ENCODE results near the gene TPST2.
A peak's percentile ranks its signal among the peaks of the same experiment; 100 is the strongest.

The TPST2 gene

GRCh38 chr22:26589845-26590736 lies at the start of gene TPST2:
Gene TPST2 (minus strand): TSS chr22:26590132. CDS start chr22:26541630, 48,502 bp downstream.
- H3K36me3 ChIP-seq (ENCODE audit: control insufficient read depth, insufficient read depth, low read length, severe bottlenecking), result peaks cover 2% of the 10 kb centered on the region
- peak; percentile 94 for DNase-seq (ENCODE audit: low read depth)
- H3K9ac ChIP-seq (ENCODE audit: low read length), result peak within 1 kb of the TSS; percentile 86
- peaks cover 4% of the 10 kb centered on the region for H3K9me3 ChIP-seq (ENCODE audit: control insufficient read depth, low read length)
- peaks cover 11% of the 10 kb centered on the region for H3K4me1 ChIP-seq (ENCODE audit: control insufficient read depth, insufficient read depth, low read length)
- peak within 1 kb of the TSS; percentile 91 for H3K4me3 ChIP-seq (ENCODE audit: low read length)
- H3K27me3 ChIP-seq (replicated peaks; ENCODE audit: control insufficient read depth, insufficient read depth, low read length), result peaks cover 12% of the 10 kb centered on the region

DNA sequence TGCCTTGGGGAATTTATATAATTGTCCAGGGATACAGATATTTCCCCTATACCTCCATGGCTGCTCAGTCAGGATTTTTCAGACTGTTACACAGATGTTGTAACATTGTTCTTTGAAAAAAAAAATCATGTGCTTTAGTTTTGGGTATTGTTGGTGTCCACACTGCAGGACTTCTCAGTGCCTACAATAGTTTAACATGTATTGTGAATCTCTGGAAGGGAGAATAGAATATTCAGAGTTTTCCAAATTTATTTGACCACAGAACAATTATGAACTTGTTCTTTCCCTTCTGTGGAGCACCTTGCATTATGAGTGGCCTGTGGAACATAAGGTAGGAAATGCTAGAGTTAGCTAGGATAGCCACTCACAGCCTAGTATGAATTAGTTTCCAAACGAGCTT lies 46.4 kb upstream of the TPST2 start:
- no peak overlapping the region for H3K4me3 ChIP-seq (ENCODE audit: low read length)
- H3K9me3 ChIP-seq (ENCODE audit: control insufficient read depth, low read length), result no peaks in the 10 kb centered on the region
- H3K4me1 ChIP-seq (ENCODE audit: control insufficient read depth, insufficient read depth, low read length), result no peaks in the 10 kb centered on the region
- DNase-seq (ENCODE audit: low read depth), result no peak
- no peak overlapping the region for H3K9ac ChIP-seq (ENCODE audit: low read length)
- H3K36me3 ChIP-seq (ENCODE audit: control insufficient read depth, insufficient read depth, low read length, severe bottlenecking), result no peaks in the 10 kb centered on the region
- H3K27me3 ChIP-seq (replicated peaks; ENCODE audit: control insufficient read depth, insufficient read depth, low read length), result peaks cover 34% of the 10 kb centered on the region

DNA sequence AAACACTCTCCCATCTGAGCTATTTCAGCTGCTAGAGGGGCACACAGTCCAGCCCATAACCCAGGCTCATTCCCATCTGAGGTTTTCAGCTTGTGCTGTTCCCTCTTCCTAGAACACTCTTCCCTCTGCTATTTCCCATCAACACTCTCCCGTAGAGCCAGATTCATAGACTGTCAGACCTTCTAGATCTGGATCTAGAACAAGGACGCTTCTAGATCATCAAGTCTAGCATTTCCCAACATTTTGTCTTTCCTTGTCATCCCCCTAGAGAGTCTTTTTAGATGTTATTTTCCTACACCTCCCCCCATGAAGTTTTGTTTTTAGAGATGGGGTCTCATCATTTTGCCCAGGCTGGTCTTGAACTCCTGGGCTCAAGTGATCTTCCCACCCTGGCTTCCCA lies 45.2 kb upstream of the TPST2 start:
- H3K4me3 ChIP-seq (ENCODE audit: low read length), result no peak overlapping the region
- H3K4me1 ChIP-seq (ENCODE audit: control insufficient read depth, insufficient read depth, low read length), result no peaks in the 10 kb centered on the region
- no peak overlapping the region for H3K9ac ChIP-seq (ENCODE audit: low read length)
- H3K27me3 ChIP-seq (replicated peaks; ENCODE audit: control insufficient read depth, insufficient read depth, low read length), result peaks cover 27% of the 10 kb centered on the region
- no peak for DNase-seq (ENCODE audit: low read depth)
- H3K36me3 ChIP-seq (ENCODE audit: control insufficient read depth, insufficient read depth, low read length, severe bottlenecking), result no peaks in the 10 kb centered on the region
- peaks cover 10% of the 10 kb centered on the region for H3K9me3 ChIP-seq (ENCODE audit: control insufficient read depth, low read length)

DNA sequence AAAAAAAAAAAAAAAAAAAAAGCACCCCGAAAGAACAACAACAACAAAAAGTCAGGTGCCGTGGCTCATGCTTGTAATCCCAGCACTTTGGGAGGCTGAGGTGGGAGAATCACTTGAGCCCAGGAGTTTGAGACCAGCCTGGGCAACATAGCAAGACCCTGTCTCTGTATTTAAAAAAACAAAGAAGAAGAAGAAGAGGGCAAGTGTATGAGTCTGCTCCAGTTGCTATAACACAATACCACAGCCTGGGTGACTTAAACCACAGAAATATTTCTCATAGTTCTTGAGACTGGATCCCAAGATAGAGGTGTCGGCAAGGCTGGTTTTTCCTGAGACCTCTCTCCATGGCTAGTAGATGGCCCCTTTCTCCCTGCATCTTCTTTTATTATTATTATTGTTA lies 44.3 kb upstream of the TPST2 start:
- Histone ChIP-seq H3K9ac (ENCODE audit: low read length) (no peak overlapping the region), H3K9me3 (ENCODE audit: control insufficient read depth, low read length) (peaks cover 11% of the 10 kb centered on the region), H3K36me3 (ENCODE audit: control insufficient read depth, insufficient read depth, low read length, severe bottlenecking) (no peaks in the 10 kb centered on the region), H3K4me3 (ENCODE audit: low read length) (no peak overlapping the region), H3K27me3 (replicated peaks; ENCODE audit: control insufficient read depth, insufficient read depth, low read length) (peaks cover 26% of the 10 kb centered on the region), H3K4me1 (ENCODE audit: control insufficient read depth, insufficient read depth, low read length) (no peaks in the 10 kb centered on the region)
- no peak for DNase-seq (ENCODE audit: low read depth)

DNA sequence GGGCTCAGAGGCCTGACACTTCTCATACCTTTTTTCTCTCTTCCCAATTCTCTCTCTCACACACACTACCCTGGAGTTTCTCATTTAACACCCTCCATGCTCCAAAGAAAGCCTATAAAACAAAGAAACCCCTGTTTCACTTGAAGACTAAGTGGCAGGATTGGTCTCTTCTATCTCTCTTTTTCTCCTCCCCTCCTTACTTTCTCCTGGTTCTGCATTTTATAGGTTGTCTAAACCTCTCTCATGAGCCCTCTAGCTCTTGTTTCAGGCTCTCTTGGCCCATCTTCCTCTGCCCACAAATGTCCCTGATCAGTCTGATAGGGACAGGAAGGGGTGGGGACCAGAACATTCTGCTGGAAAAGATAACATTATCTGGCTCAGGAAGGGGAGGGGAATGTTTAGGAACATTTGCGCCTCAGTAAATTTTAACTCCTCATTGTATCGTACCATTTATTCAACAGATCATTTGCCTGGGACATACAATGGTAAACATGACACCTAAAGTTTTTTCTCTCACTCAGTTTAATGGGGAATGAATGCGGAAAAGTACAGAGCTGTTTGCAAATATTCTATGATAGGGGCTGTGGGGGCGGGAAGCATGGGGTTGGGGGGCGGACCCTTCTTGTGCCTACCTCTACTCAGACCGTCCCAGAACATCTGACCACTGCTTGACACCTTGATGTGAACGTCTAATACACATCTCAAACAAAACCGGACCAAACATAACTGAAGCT lies 42.7 kb upstream of the TPST2 start:
- H3K9me3 ChIP-seq (ENCODE audit: control insufficient read depth, low read length), result peaks cover 11% of the 10 kb centered on the region
- H3K27me3 ChIP-seq (replicated peaks; ENCODE audit: control insufficient read depth, insufficient read depth, low read length), result peaks cover 26% of the 10 kb centered on the region
- no peak overlapping the region for H3K9ac ChIP-seq (ENCODE audit: low read length)
- DNase-seq (ENCODE audit: low read depth), result no peak
- no peaks in the 10 kb centered on the region for H3K4me1 ChIP-seq (ENCODE audit: control insufficient read depth, insufficient read depth, low read length)
- no peak overlapping the region for H3K4me3 ChIP-seq (ENCODE audit: low read length)
- H3K36me3 ChIP-seq (ENCODE audit: control insufficient read depth, insufficient read depth, low read length, severe bottlenecking), result no peaks in the 10 kb centered on the region

GRCh38 chr22:26631282-26631681 lies 41.4 kb upstream of the TPST2 start:
- peaks cover 11% of the 10 kb centered on the region for H3K9me3 ChIP-seq (ENCODE audit: control insufficient read depth, low read length)
- no peak for DNase-seq (ENCODE audit: low read depth)
- no peak overlapping the region for H3K9ac ChIP-seq (ENCODE audit: low read length)
- no peak overlapping the region for H3K4me3 ChIP-seq (ENCODE audit: low read length)
- peaks cover 26% of the 10 kb centered on the region for H3K27me3 ChIP-seq (replicated peaks; ENCODE audit: control insufficient read depth, insufficient read depth, low read length)
- no peaks in the 10 kb centered on the region for H3K4me1 ChIP-seq (ENCODE audit: control insufficient read depth, insufficient read depth, low read length)
- H3K36me3 ChIP-seq (ENCODE audit: control insufficient read depth, insufficient read depth, low read length, severe bottlenecking), result no peaks in the 10 kb centered on the region

DNA sequence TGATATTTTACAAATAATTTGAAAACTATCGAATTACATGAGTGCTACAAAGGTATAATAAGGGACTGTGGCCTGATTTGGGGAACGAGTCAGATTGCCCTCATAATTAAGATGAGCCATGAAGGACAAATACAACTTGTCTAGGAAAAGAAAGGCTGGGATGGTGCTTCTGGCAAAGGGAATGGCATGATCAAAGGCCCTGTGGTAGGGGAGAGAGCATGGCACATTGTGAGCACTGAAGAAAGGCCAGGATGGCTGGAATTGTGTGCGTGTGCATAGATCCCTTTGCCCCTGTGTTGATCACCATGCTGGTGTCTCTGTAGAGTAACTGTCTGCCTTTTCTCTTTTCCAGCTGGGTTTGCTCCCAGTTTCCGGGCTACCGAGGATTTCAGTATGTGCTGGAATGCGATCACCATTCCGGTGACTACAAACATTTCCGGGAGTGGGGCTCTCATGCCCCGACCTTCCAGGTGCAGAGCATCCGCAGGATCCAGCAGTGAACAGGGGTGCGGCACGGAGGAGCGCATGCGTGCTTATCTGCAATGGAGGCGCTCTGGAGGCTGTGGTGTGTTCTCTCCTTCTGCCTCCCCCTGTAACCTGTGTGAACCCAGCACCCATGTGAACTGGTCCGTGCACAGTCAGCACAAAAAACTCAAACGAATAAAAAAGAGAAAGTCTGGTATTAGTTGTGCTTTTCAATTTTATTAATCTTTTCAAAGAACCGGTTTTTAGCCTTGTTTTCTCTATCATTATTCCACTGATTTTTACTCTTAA lies 40.2 kb upstream of the TPST2 start:
- no peaks in the 10 kb centered on the region for H3K4me1 ChIP-seq (ENCODE audit: control insufficient read depth, insufficient read depth, low read length)
- no peaks in the 10 kb centered on the region for H3K36me3 ChIP-seq (ENCODE audit: control insufficient read depth, insufficient read depth, low read length, severe bottlenecking)
- peaks cover 31% of the 10 kb centered on the region for H3K27me3 ChIP-seq (replicated peaks; ENCODE audit: control insufficient read depth, insufficient read depth, low read length)
- no peak for DNase-seq (ENCODE audit: low read depth)
- H3K9me3 ChIP-seq (ENCODE audit: control insufficient read depth, low read length), result peaks cover 11% of the 10 kb centered on the region
- no peak overlapping the region for H3K9ac ChIP-seq (ENCODE audit: low read length)
- no peak overlapping the region for H3K4me3 ChIP-seq (ENCODE audit: low read length)

DNA sequence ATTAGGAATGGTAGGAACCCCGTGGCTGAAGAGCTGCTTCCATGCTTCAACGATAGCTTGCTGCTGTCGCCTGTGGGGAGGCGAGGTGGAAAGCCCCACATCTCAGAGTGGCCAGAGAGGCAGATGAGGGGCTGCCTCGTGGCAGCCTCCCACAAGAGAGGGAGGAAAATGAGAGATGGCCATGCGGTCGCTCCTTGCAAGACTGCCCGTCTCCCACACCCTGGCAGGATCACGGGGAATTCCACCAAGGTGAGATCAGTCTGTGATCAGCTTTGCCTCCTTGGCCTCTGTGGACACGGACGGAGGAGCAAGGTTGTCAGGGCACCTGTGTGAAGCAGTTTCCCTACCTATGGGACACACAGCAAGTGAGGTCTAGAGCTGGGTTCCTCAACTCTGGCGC lies 34.9 kb upstream of the TPST2 start:
- no peak for DNase-seq (ENCODE audit: low read depth)
- Histone ChIP-seq H3K4me1 (ENCODE audit: control insufficient read depth, insufficient read depth, low read length) (no peaks in the 10 kb centered on the region), H3K4me3 (ENCODE audit: low read length) (no peak overlapping the region), H3K9me3 (ENCODE audit: control insufficient read depth, low read length) (no peaks in the 10 kb centered on the region), H3K36me3 (ENCODE audit: control insufficient read depth, insufficient read depth, low read length, severe bottlenecking) (no peaks in the 10 kb centered on the region), H3K27me3 (replicated peaks; ENCODE audit: control insufficient read depth, insufficient read depth, low read length) (peaks cover 49% of the 10 kb centered on the region), H3K9ac (ENCODE audit: low read length) (no peak overlapping the region)

DNA sequence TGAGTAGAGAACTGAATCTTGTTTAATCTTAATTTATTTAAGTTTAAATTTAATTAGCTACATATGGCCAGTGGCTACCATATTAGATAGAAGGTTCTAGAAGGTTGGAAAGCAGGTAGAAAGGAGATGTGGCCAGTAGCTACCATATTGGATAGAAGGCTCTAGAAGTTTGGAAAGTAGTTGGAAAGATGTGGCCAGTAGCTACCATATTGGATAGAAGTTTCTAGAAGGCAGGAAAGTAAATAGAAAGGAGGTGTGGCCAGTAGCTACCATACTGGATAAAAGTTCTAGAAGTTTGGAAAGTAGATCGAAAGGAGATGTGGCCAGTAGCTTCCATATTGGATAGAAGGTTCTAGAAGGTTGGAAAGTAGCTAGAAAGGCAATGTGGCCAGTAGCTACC lies 34.1 kb upstream of the TPST2 start:
- Histone ChIP-seq H3K36me3 (ENCODE audit: control insufficient read depth, insufficient read depth, low read length, severe bottlenecking) (no peaks in the 10 kb centered on the region), H3K4me3 (ENCODE audit: low read length) (no peak overlapping the region), H3K27me3 (replicated peaks; ENCODE audit: control insufficient read depth, insufficient read depth, low read length) (peaks cover 48% of the 10 kb centered on the region), H3K9me3 (ENCODE audit: control insufficient read depth, low read length) (no peaks in the 10 kb centered on the region), H3K9ac (ENCODE audit: low read length) (no peak overlapping the region), H3K4me1 (ENCODE audit: control insufficient read depth, insufficient read depth, low read length) (no peaks in the 10 kb centered on the region)
- no peak for DNase-seq (ENCODE audit: low read depth)

DNA sequence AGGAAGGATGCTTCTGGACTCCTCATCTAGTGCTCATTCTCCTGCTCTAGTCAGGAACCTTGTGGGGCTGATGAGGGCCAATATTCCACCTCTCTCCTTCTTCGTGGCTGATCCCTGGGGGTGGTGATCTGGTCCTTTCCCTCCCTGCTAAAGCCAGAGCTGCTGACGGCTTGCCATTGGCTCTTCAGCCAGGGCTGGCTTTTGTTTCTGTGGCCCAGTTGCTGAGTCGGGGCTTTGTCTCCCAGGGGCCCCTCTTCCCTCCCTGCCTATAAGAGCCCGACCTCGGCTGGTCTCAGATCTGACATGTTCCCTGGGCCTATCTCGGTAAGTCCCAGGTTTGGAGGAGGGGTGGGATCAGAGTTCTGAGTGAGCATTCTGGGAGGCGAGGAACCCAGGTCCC lies 31.7 kb upstream of the TPST2 start, which contains the start of gene CRYBA4:
Gene CRYBA4 (plus strand): TSS at position 301 of the 400 bp plus-strand sequence. CDS start 634 bp downstream, outside the sequence.
- no peaks in the 10 kb centered on the region for H3K9me3 ChIP-seq (ENCODE audit: control insufficient read depth, low read length)
- H3K9ac ChIP-seq (ENCODE audit: low read length), result no peak within 1 kb of the TSS
- no peak for DNase-seq (ENCODE audit: low read depth)
- H3K27me3 ChIP-seq (replicated peaks; ENCODE audit: control insufficient read depth, insufficient read depth, low read length), result peaks cover 50% of the 10 kb centered on the region
- no peak within 1 kb of the TSS for H3K4me3 ChIP-seq (ENCODE audit: low read length)
- no peaks in the 10 kb centered on the region for H3K4me1 ChIP-seq (ENCODE audit: control insufficient read depth, insufficient read depth, low read length)
- H3K36me3 ChIP-seq (ENCODE audit: control insufficient read depth, insufficient read depth, low read length, severe bottlenecking), result no peaks in the 10 kb centered on the region

DNA sequence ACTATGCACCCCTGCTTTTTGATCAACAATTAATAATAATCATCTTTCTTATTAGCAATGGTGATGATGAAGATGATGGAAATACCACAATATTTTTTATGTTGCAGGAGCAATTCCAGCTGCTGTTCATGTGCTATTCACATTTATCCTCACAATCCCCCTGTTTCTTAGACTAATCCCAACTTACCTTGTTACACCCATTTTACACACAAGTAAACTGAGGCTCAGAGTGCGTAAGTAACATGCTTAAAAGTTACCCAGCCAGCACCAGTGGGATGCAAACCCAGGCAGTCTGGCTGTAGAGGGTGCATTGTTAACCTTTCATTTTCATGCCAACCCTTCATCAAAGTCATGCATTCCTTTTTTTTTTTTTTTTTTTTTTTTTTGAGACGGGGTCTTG lies 30.3 kb upstream of the TPST2 start:
- H3K9ac ChIP-seq (ENCODE audit: low read length), result no peak overlapping the region
- no peaks in the 10 kb centered on the region for H3K4me1 ChIP-seq (ENCODE audit: control insufficient read depth, insufficient read depth, low read length)
- DNase-seq (ENCODE audit: low read depth), result no peak
- no peak overlapping the region for H3K4me3 ChIP-seq (ENCODE audit: low read length)
- H3K27me3 ChIP-seq (replicated peaks; ENCODE audit: control insufficient read depth, insufficient read depth, low read length), result peaks cover 56% of the 10 kb centered on the region
- no peaks in the 10 kb centered on the region for H3K36me3 ChIP-seq (ENCODE audit: control insufficient read depth, insufficient read depth, low read length, severe bottlenecking)
- H3K9me3 ChIP-seq (ENCODE audit: control insufficient read depth, low read length), result no peaks in the 10 kb centered on the region

Measured in adipocyte (in vitro differentiated cells).